Transverse colon (tissue), 4 donors: ENCODE data around the gene STK10. TPM values are rescaled to one million over a fixed set of nuclear protein-coding genes. Genes with fewer than 3 reads are reported as not detected.

ENCODE experiments used
- DNase-seq: peaks from one replicate; pipeline ENCODE4 v3.0.0-alpha.2; 2019
- H3K27ac ChIP-seq, 4 donors: fragments of 200-600 bp; sonication (generic); 2 replicates each; pipeline ENCODE4 v1.5.1; 2016 to 2018; ENCODE audit warnings: inconsistent platforms in 4 of 4
- H3K27me3 ChIP-seq: fragments of 200-600 bp; sonication (generic); 2 replicates; pipeline ENCODE4 v1.5.1; 2017; ENCODE audit warnings: inconsistent platforms
- H3K36me3 ChIP-seq, 4 donors: fragments of 200-600 bp; sonication (generic); 2 replicates each; pipeline ENCODE4 v1.5.1; 2017 to 2019; ENCODE audit warnings: inconsistent platforms in 4 of 4
- H3K4me1 ChIP-seq, 4 donors: fragments of 200-600 bp; sonication (generic); 2 replicates each; pipeline ENCODE4 v1.5.1; 2017 to 2020; ENCODE audit warnings: inconsistent platforms in 4 of 4
- H3K4me3 ChIP-seq, 4 donors: fragments of 200-600 bp; sonication (generic); 1 replicate in 1 of 4; 2 replicates in 3 of 4; pipeline versions ENCODE4 v1.5.1 to v1.6.1; 2017 to 2019; ENCODE audit warnings: inconsistent platforms in 4 of 4
- H3K9me3 ChIP-seq, 2 donors: fragments of 200-600 bp; sonication (generic); 2 replicates each; pipeline ENCODE4 v1.5.1; 2017 to 2019; ENCODE audit warnings: inconsistent platforms in 2 of 2
- EP300 ChIP-seq: sonication (generic); formaldehyde crosslinking; IDR thresholded peaks from one replicate; pipeline ENCODE4 v1.6.1; 2017; ENCODE audit warnings: antibody characterized with exemption, low read depth
- POLR2A ChIP-seq: fragments of 450-650 bp; IDR thresholded peaks from one replicate; pipeline ENCODE4 v1.6.1; 2016; ENCODE audit warnings: antibody characterized with exemption, mild to moderate bottlenecking, moderate library complexity
- POLR2AphosphoS5 ChIP-seq, 3 donors: sonication (generic); formaldehyde crosslinking; IDR thresholded peaks; one replicate each; pipeline ENCODE4 v1.6.1; 2016; ENCODE audit warnings: antibody characterized with exemption in 3 of 3
- WGBS, 2 donors: methylation state at CpG; one replicate each; pipeline ENCODE4 v1.1.5; 2018; ENCODE audit warnings: low coverage in 1 of 2; 5-methylcytosine and 5-hydroxymethylcytosine counted together
- in situ Hi-C, 4 donors: fragments of 200-750 bp; cut with MboI; loops; one replicate each; pipeline versions ENCODE4 v1.15.0 to v1.15.1; 2017; ENCODE audit warnings: low sequenced_read_pairs in 3 of 4, low pct_ligation_motif_present in 1 of 4, low pct_unique_long_range_greater_than_20kb in 1 of 4
- intact Hi-C: fragments of 100-400 bp; cut with DNase I; formaldehyde crosslinking; loops from one replicate; pipeline ENCODE4 v1.15.1; 2023; ENCODE audit warnings: low total_unique reads
- total RNA-seq, 4 donors: library from RNA; depleted of rRNA; stranded (reverse); fragments of >200 nt; gene quantifications; one replicate each; pipeline ENCODE4 v1.1.0, GENCODE V29; 2016
- TF ChIP-seq, protein P1 (sequence below), 5 experiments: fragments of 200-600 bp in 3 of 5; fragments of 450-650 bp in 2 of 5; sonication (generic) in 3 of 5; IDR thresholded peaks; 1 replicate in 2 of 5; 2 replicates in 3 of 5; pipeline ENCODE4 v1.5.1; 2016 to 2017; ENCODE audit warnings: antibody characterized with exemption in 5 of 5, inconsistent platforms in 3 of 5, mild to moderate bottlenecking in 2 of 5, moderate library complexity in 1 of 5

The STK10 gene
- total RNA-seq, 4 donors from 2014 or later: 21.2 to 207 (median 49.3) TPM

DNA sequence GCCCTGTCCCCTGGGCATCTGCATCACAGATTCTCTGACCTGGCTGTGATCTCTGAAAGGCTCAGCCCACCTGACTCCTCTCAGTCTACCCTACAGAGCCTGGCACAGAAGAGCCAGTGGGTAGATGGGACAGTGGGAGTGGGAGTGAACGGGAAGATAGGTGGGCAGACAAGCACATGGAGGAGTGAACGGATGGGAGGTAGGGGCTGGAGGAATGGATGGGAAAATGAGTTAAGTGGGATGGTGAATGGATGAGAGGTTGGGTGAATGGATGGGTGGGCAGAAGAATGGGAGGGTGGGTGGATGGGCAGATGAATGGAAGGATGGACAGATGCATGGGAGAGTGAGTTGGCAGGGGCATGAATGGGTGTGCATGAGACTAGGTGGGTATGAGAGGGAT, 18.8 kb downstream of the STK10 start:
- no peak overlapping the region for H3K4me3 ChIP-seq
- no peak for DNase-seq
- H3K27me3 ChIP-seq: no peaks in the 10 kb centered on the region
- intact Hi-C loops: no loop called here
- H3K27ac ChIP-seq: no peak overlapping the region
- peaks cover 0 to 16% (median 13%) of the 10 kb centered on the region in 4 donors for H3K4me1 ChIP-seq
- H3K36me3 ChIP-seq: no peaks in the 10 kb centered on the region
- no peaks in the 10 kb centered on the region for H3K9me3 ChIP-seq
- no peak for TF ChIP-seq POLR2A
- in situ Hi-C loops: no loop called here
- 94 to 100% methylated on average over 1 to 2 of the region's 2 CpGs for WGBS, 2 donors

DNA sequence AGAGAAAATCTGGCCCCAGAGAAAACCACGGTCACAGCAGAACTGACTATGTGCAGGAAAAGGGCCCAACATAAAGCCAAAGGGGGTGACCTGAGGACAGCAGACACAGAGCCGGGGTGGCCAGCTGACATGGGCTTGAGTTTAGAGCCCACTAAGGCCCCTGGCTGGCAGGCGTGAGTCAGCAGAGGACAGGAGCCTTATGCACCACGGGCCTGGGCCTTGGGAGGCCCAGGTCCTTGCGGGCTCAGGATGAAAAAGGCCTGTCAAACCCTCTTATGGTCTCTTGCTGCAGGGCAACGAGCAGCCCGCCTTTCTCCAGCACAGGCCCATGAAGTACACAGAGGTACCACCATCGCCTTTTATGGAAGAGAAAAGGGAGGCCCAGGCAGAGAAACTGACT, 19.7 kb downstream of the STK10 start:
- 80% methylated on average over 8 of the region's 8 CpGs; no CpG with 5 or more reads in 1 of the 2 donors for WGBS, 2 donors
- peaks cover 0 to 15% (median 14%) of the 10 kb centered on the region in 4 donors for H3K4me1 ChIP-seq
- no peak overlapping the region for H3K4me3 ChIP-seq
- intact Hi-C loops (no loop called here), in situ Hi-C loops (no loop called here)
- H3K36me3 ChIP-seq: no peaks in the 10 kb centered on the region
- TF ChIP-seq, protein P1, sequence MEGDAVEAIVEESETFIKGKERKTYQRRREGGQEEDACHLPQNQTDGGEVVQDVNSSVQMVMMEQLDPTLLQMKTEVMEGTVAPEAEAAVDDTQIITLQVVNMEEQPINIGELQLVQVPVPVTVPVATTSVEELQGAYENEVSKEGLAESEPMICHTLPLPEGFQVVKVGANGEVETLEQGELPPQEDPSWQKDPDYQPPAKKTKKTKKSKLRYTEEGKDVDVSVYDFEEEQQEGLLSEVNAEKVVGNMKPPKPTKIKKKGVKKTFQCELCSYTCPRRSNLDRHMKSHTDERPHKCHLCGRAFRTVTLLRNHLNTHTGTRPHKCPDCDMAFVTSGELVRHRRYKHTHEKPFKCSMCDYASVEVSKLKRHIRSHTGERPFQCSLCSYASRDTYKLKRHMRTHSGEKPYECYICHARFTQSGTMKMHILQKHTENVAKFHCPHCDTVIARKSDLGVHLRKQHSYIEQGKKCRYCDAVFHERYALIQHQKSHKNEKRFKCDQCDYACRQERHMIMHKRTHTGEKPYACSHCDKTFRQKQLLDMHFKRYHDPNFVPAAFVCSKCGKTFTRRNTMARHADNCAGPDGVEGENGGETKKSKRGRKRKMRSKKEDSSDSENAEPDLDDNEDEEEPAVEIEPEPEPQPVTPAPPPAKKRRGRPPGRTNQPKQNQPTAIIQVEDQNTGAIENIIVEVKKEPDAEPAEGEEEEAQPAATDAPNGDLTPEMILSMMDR (IDR thresholded peaks at IDR 0.05): no peak
- TF ChIP-seq POLR2AphosphoS5 (IDR thresholded peaks at IDR 0.05) (no peak), EP300 (no peak), POLR2A (no peak)
- H3K27ac ChIP-seq: no peak overlapping the region
- no peak for DNase-seq
- no peaks in the 10 kb centered on the region for H3K27me3 ChIP-seq
- no peaks in the 10 kb centered on the region for H3K9me3 ChIP-seq

DNA sequence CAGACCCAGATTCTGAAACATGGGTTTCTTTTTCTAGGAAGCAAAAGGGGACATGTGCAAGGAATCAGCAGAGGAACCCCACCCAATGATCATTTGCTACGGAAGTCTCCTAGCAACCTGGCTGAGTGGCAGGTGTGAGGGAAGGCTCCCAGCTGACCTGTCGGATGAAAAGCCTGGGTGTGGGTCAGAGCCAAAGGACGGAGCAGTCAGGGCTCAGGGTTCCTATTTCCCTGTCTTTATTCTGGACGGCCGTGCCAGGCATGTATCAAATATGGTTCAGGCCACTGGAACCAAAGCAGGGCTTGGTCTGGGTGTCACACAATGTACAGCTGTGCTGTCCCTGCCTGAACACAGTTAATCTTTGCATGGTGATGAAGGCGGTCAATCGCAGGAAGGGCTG, 20.1 kb downstream of the STK10 start:
- DNase-seq: no peak
- intact Hi-C loops: no loop called here
- Histone ChIP-seq H3K4me3 (no peak overlapping the region), H3K36me3 (no peaks in the 10 kb centered on the region), H3K4me1 (peaks cover 0 to 15% (median 12%) of the 10 kb centered on the region in 4 donors), H3K9me3 (no peaks in the 10 kb centered on the region), H3K27me3 (no peaks in the 10 kb centered on the region), H3K27ac (no peak overlapping the region)
- in situ Hi-C loops: no loop called here
- 53% methylated on average over 7 of the region's 7 CpGs; no CpG with 5 or more reads in 1 of the 2 donors for WGBS, 2 donors
- no peak for TF ChIP-seq EP300
- TF ChIP-seq POLR2A: no peak
- TF ChIP-seq, protein P1 (IDR thresholded peaks at IDR 0.05): no peak

DNA sequence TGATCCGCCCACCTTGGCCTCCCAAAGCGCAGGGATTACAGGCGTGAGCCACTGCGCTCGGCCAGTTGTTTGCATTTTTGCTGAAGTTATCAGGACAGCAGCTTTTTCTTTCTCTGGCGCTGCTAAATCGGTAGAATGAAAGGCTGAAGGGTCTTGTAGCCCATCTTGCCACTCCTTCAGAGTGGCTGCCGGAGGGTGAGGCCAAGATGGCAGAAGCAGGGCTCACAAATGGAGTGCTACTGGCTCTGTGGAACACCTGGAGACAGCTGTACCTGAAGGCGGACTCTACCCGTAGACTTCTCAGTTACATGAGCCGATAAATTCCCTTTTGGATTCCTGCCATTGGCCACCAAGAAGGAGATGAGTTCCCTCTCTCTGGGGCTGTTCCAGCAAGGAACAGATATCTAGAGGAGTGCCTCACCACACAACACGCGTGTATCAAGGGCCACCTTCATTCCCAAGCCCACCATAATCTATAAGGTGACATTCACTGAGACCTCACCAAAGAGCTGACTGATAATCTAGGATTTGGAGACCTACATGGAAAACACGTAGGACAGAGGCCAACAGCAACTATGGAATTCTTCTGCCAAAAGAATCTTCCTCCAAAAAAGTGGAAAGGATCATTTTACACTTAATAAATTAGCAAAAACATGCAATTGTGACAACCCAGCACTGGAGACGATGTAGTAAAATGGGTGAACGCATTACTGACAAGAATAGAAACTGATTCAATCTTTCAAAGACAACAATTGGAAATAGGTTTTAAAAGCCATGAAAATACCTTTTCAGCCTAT, 21.8 kb downstream of the STK10 start:
- H3K4me3 ChIP-seq: no peak overlapping the region
- H3K36me3 ChIP-seq: no peaks in the 10 kb centered on the region
- no peak for DNase-seq
- no peaks in the 10 kb centered on the region for H3K9me3 ChIP-seq
- in situ Hi-C loops (no loop called here), intact Hi-C loops (no loop called here)
- no peaks in the 10 kb centered on the region for H3K27me3 ChIP-seq
- 88 to 92% methylated on average over 3 to 16 of the region's 16 CpGs for WGBS, 2 donors
- TF ChIP-seq, protein P1 (IDR thresholded peaks at IDR 0.05): no peak
- TF ChIP-seq POLR2A: no peak
- TF ChIP-seq EP300: no peak
- no peak for TF ChIP-seq POLR2AphosphoS5 (IDR thresholded peaks at IDR 0.05)
- no peak overlapping the region for H3K27ac ChIP-seq
- peaks cover 0 to 15% (median 11%) of the 10 kb centered on the region in 4 donors for H3K4me1 ChIP-seq
